ENCODE results near the gene RAD51B.

DNA sequence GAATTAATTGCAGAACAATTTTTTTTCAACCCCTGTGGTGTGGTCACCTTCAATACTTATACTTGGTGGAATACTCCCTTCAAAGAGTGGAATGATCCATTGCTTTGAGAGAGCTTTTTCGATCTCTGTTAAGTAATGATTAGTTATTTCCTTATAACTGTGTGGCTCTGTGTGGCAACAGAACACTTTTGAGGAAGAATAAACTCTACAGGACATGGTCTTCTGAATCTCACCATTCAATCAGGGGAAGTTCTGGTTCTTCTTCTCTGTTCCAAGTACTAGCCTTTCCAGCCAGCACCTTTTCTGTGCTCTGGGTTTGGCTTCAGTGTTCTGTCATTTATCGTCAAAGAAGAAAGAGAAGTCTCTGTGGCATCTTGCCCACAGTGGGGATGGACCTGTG, 604.1 kb downstream of the RAD51B start:
- no peak for TF ChIP-seq POLR2A (IDR thresholded peaks at IDR 0.05)
- TF ChIP-seq, protein P1, sequence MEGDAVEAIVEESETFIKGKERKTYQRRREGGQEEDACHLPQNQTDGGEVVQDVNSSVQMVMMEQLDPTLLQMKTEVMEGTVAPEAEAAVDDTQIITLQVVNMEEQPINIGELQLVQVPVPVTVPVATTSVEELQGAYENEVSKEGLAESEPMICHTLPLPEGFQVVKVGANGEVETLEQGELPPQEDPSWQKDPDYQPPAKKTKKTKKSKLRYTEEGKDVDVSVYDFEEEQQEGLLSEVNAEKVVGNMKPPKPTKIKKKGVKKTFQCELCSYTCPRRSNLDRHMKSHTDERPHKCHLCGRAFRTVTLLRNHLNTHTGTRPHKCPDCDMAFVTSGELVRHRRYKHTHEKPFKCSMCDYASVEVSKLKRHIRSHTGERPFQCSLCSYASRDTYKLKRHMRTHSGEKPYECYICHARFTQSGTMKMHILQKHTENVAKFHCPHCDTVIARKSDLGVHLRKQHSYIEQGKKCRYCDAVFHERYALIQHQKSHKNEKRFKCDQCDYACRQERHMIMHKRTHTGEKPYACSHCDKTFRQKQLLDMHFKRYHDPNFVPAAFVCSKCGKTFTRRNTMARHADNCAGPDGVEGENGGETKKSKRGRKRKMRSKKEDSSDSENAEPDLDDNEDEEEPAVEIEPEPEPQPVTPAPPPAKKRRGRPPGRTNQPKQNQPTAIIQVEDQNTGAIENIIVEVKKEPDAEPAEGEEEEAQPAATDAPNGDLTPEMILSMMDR (IDR thresholded peaks at IDR 0.05), result no peak

All from thyroid gland (tissue), 4 donors.